HepG2 (cell line): ENCODE data around the gene MPPE1. TPM values are rescaled to one million over a fixed set of nuclear protein-coding genes. Genes with fewer than 3 reads are reported as not detected.

Experiments
- GTF3A ChIP-seq: sonication (generic); formaldehyde crosslinking; conservative IDR thresholded peaks from 2 replicates; pipeline ENCODE4 v1.4.0; 2020; ENCODE audit warnings: mild to moderate bottlenecking, missing genetic modification reagents
- HOXA9 ChIP-seq: sonication (generic); formaldehyde crosslinking; IDR thresholded peaks from 2 replicates; pipeline ENCODE4 v1.8.1; 2022; ENCODE audit warnings: missing genetic modification reagents, mild to moderate bottlenecking, moderate library complexity, borderline replicate concordance
- MAF1 ChIP-seq: sonication (generic); formaldehyde crosslinking; IDR thresholded peaks from 2 replicates; pipeline ENCODE4 v1.5.0; 2020; ENCODE audit warnings: missing genetic modification reagents, borderline replicate concordance
- SMAD1 ChIP-seq: sonication (generic); formaldehyde crosslinking; IDR thresholded peaks from 2 replicates; pipeline ENCODE4 v1.4.0; 2020; ENCODE audit warnings: missing genetic modification reagents, low read depth, mild to moderate bottlenecking, borderline replicate concordance
- SNAPC2 ChIP-seq: sonication (generic); formaldehyde crosslinking; IDR thresholded peaks from 2 replicates; pipeline ENCODE4 v1.8.1; 2022; ENCODE audit warnings: mild to moderate bottlenecking, missing genetic modification reagents
- TFDP2 ChIP-seq: sonication (generic); formaldehyde crosslinking; IDR thresholded peaks from 2 replicates; pipeline ENCODE4 v1.4.0; 2020; ENCODE audit warnings: missing genetic modification reagents
- TRIM24 ChIP-seq: sonication (generic); formaldehyde crosslinking; IDR thresholded peaks from 2 replicates; pipeline ENCODE4 v1.8.0; 2022; ENCODE audit warnings: mild to moderate bottlenecking, missing genetic modification reagents
- ZNF296 ChIP-seq: sonication (generic); formaldehyde crosslinking; conservative IDR thresholded peaks from 2 replicates; pipeline ENCODE4 v1.5.0; 2020; ENCODE audit warnings: mild to moderate bottlenecking, missing genetic modification reagents
- ZNF326 ChIP-seq: sonication (generic); formaldehyde crosslinking; IDR thresholded peaks from 2 replicates; pipeline ENCODE4 v1.4.0; 2020; ENCODE audit warnings: missing genetic modification reagents, borderline replicate concordance
- ZNF501 ChIP-seq: sonication (generic); formaldehyde crosslinking; IDR thresholded peaks from 2 replicates; pipeline ENCODE4 v1.5.1; 2020; ENCODE audit warnings: mild to moderate bottlenecking, moderate library complexity, missing genetic modification reagents
- ZNF597 ChIP-seq: sonication (generic); formaldehyde crosslinking; IDR thresholded peaks from 2 replicates; pipeline ENCODE4 v1.5.0; 2020; ENCODE audit warnings: missing genetic modification reagents
- ZNF598 ChIP-seq: sonication (generic); formaldehyde crosslinking; IDR thresholded peaks from 2 replicates; pipeline ENCODE4 v1.5.1; 2020; ENCODE audit warnings: mild to moderate bottlenecking, missing genetic modification reagents, borderline replicate concordance
- ZNF713 ChIP-seq: sonication (generic); formaldehyde crosslinking; IDR thresholded peaks from 2 replicates; pipeline ENCODE4 v1.4.0; 2020; ENCODE audit warnings: mild to moderate bottlenecking, missing genetic modification reagents
- ZNF777 ChIP-seq: sonication (generic); formaldehyde crosslinking; IDR thresholded peaks from 2 replicates; pipeline ENCODE4 v1.4.0; 2020; ENCODE audit warnings: missing genetic modification reagents
- ZSCAN22 ChIP-seq: sonication (generic); formaldehyde crosslinking; IDR thresholded peaks from 2 replicates; pipeline ENCODE4 v1.4.0; 2020; ENCODE audit warnings: mild to moderate bottlenecking, missing genetic modification reagents
- polyA plus RNA-seq, 8 experiments: library from polyadenylated mRNA; depleted of rRNA in 3 of 8; stranded (reverse) in 7 of 8; unstranded in 1 of 8; fragments of >200 nt; fragmentation: Illumina TruSeq in 4 of 8; extraction: Trizol in 4 of 8; gene quantifications; 2 replicates each; pipeline versions ENCODE4 v1.2.1 to v1.2.3, GENCODE V29; 2011 to 2016; ENCODE audit warnings: low read depth in 4 of 8, missing spikeins in 1 of 8, mixed read lengths in 1 of 8; ENCODE audit not compliant: insufficient read depth in 1 of 8
- total RNA-seq, 5 experiments: library from RNA; depleted of rRNA; stranded (reverse); fragments of >200 nt; fragmentation: Illumina TruSeq; extraction: Trizol; gene quantifications; 2 replicates each; pipeline ENCODE4 v1.2.3, GENCODE V29; 2016; ENCODE audit warnings: low read depth in 1 of 5
- TF ChIP-seq, protein P1 (sequence below): sonication (generic); formaldehyde crosslinking; IDR thresholded peaks from 2 replicates; pipeline ENCODE4 v1.5.0; 2020; ENCODE audit warnings: missing genetic modification reagents, mild to moderate bottlenecking, borderline replicate concordance
- TF ChIP-seq, protein P2 (sequence below): sonication (generic); formaldehyde crosslinking; IDR thresholded peaks from 2 replicates; pipeline ENCODE4 v1.8.1; 2023; ENCODE audit warnings: mild to moderate bottlenecking, missing genetic modification reagents, borderline replicate concordance
- TF ChIP-seq, protein P3 (sequence below): sonication (generic); formaldehyde crosslinking; conservative IDR thresholded peaks from 2 replicates; pipeline ENCODE4 v1.4.0; 2020; ENCODE audit warnings: missing genetic modification reagents
- TF ChIP-seq, protein P4 (sequence below): sonication (generic); formaldehyde crosslinking; IDR thresholded peaks from 2 replicates; pipeline ENCODE4 v1.8.1; 2023; ENCODE audit warnings: mild to moderate bottlenecking, missing genetic modification reagents
- TF ChIP-seq, protein P5 (sequence below): sonication (generic); formaldehyde crosslinking; IDR thresholded peaks from 2 replicates; pipeline ENCODE4 v1.5.0; 2020; ENCODE audit warnings: missing genetic modification reagents

The MPPE1 gene
- total and polyA plus RNA-seq, 2 of the 13 experiments (the other 11 are each of a cell fraction or from before 2014, with no cell fraction given) = 9.6 to 11.9 TPM

GRCh38 chr18:11908182-11909060, at the start of gene MPPE1 (continued):
- TF ChIP-seq, protein P1, sequence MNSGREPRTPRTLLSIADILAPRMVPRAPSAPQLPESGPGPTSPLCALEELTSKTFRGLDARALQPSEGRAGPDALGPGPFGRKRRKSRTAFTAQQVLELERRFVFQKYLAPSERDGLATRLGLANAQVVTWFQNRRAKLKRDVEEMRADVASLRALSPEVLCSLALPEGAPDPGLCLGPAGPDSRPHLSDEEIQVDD (CRISPR knock-in tag) = no peak
- TF ChIP-seq, protein P2, sequence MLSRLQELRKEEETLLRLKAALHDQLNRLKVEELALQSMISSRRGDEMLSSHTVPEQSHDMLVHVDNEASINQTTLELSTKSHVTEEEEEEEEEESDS (CRISPR knock-in tag) = no peak
- TF ChIP-seq HOXA9 (CRISPR knock-in tag) (no peak; the same call in 1 of the 2 replicates), SNAPC2 (CRISPR knock-in tag) (no peak), ZNF713 (CRISPR knock-in tag) (no peak), ZNF597 (no peak), ZNF501 (CRISPR knock-in tag) (no peak; the same call in none of the 2 replicates), MAF1 (CRISPR knock-in tag) (0 out of 2 replicates have a peak, but pooled peaks have one; percentile 76), TRIM24 (CRISPR knock-in tag) (no peak), TFDP2 (CRISPR knock-in tag) (peak; percentile 85), ZNF598 (CRISPR knock-in tag) (peak; percentile 57; the same call in 1 of the 2 replicates), SMAD1 (CRISPR knock-in tag) (no peak), ZNF296 (CRISPR knock-in tag) (no peak), ZNF777 (CRISPR knock-in tag) (peak; percentile 85), GTF3A (CRISPR knock-in tag) (no peak), ZNF326 (CRISPR knock-in tag) (no peak), ZSCAN22 (no peak)
- TF ChIP-seq, protein P3, sequence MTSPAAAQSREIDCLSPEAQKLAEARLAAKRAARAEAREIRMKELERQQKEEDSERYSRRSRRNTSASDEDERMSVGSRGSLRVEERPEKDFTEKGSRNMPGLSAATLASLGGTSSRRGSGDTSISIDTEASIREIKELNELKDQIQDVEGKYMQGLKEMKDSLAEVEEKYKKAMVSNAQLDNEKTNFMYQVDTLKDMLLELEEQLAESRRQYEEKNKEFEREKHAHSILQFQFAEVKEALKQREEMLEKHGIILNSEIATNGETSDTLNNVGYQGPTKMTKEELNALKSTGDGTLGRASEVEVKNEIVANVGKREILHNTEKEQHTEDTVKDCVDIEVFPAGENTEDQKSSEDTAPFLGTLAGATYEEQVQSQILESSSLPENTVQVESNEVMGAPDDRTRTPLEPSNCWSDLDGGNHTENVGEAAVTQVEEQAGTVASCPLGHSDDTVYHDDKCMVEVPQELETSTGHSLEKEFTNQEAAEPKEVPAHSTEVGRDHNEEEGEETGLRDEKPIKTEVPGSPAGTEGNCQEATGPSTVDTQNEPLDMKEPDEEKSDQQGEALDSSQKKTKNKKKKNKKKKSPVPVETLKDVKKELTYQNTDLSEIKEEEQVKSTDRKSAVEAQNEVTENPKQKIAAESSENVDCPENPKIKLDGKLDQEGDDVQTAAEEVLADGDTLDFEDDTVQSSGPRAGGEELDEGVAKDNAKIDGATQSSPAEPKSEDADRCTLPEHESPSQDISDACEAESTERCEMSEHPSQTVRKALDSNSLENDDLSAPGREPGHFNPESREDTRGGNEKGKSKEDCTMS (CRISPR knock-in tag) = no peak
- TF ChIP-seq, protein P4, sequence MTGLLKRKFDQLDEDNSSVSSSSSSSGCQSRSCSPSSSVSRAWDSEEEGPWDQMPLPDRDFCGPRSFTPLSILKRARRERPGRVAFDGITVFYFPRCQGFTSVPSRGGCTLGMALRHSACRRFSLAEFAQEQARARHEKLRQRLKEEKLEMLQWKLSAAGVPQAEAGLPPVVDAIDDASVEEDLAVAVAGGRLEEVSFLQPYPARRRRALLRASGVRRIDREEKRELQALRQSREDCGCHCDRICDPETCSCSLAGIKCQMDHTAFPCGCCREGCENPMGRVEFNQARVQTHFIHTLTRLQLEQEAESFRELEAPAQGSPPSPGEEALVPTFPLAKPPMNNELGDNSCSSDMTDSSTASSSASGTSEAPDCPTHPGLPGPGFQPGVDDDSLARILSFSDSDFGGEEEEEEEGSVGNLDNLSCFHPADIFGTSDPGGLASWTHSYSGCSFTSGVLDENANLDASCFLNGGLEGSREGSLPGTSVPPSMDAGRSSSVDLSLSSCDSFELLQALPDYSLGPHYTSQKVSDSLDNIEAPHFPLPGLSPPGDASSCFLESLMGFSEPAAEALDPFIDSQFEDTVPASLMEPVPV (CRISPR knock-in tag) = no peak; the same call in 1 of the 2 replicates
- TF ChIP-seq, protein P5, sequence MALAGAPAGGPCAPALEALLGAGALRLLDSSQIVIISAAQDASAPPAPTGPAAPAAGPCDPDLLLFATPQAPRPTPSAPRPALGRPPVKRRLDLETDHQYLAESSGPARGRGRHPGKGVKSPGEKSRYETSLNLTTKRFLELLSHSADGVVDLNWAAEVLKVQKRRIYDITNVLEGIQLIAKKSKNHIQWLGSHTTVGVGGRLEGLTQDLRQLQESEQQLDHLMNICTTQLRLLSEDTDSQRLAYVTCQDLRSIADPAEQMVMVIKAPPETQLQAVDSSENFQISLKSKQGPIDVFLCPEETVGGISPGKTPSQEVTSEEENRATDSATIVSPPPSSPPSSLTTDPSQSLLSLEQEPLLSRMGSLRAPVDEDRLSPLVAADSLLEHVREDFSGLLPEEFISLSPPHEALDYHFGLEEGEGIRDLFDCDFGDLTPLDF (CRISPR knock-in tag) = peak; percentile 87
